ENCODE results near the gene BABAM2. TPM values are rescaled to one million over a fixed set of nuclear protein-coding genes. Genes with fewer than 3 reads are reported as not detected.

BABAM2 gene
- total RNA-seq, 1 donor from 2014 or later, result 58.9 TPM

DNA sequence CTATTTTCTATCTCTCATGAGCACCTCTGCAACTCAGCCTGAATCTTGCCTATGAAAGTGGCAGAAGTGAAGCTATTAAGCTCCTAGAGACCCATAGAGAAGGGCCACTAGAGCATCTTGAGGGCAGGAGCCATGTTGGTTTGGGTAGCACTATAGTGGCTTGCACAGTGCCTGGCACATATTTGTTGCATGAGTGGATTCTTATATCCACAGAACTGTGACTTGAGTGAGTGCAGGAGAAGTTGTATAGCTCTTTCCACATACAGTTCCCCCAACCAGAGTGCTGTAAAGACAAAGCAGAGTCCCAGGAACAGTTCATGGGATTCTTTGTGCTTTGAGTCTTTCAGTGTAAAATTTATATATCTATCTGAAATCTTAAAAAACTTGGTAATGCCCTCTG lies 296.7 kb downstream of the BABAM2 start:
- Histone ChIP-seq H3K9me3 (replicated peaks) (no peaks in the 10 kb centered on the region), H3K4me3 (no peak overlapping the region), H3K36me3 (no peaks in the 10 kb centered on the region), H3K27me3 (ENCODE audit: low read depth) (no peaks in the 10 kb centered on the region), H3K4me1 (no peaks in the 10 kb centered on the region), H3K27ac (replicated peaks) (no peak overlapping the region)
- no peak for DNase-seq
- intact Hi-C loops (cut with micrococcal nuclease), result no loop called here
- TF ChIP-seq, protein P1, sequence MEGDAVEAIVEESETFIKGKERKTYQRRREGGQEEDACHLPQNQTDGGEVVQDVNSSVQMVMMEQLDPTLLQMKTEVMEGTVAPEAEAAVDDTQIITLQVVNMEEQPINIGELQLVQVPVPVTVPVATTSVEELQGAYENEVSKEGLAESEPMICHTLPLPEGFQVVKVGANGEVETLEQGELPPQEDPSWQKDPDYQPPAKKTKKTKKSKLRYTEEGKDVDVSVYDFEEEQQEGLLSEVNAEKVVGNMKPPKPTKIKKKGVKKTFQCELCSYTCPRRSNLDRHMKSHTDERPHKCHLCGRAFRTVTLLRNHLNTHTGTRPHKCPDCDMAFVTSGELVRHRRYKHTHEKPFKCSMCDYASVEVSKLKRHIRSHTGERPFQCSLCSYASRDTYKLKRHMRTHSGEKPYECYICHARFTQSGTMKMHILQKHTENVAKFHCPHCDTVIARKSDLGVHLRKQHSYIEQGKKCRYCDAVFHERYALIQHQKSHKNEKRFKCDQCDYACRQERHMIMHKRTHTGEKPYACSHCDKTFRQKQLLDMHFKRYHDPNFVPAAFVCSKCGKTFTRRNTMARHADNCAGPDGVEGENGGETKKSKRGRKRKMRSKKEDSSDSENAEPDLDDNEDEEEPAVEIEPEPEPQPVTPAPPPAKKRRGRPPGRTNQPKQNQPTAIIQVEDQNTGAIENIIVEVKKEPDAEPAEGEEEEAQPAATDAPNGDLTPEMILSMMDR (IDR thresholded peaks at IDR 0.05; ENCODE audit: borderline replicate concordance), result no peak

- DNase-seq, result no peak
- Histone ChIP-seq H3K9me3 (replicated peaks) (no peaks in the 10 kb centered on the region), H3K27me3 (ENCODE audit: low read depth) (no peaks in the 10 kb centered on the region), H3K36me3 (no peaks in the 10 kb centered on the region), H3K27ac (replicated peaks) (no peak overlapping the region), H3K4me1 (no peaks in the 10 kb centered on the region), H3K4me3 (no peak overlapping the region)
- TF ChIP-seq, protein P1 (IDR thresholded peaks at IDR 0.05; ENCODE audit: borderline replicate concordance), result no peak
- intact Hi-C loops (cut with micrococcal nuclease), result no loop called here
Measured at GRCh38 chr2:28188436-28188835, 297.9 kb downstream of the BABAM2 start.

- no peaks in the 10 kb centered on the region for H3K4me1 ChIP-seq
- H3K36me3 ChIP-seq, result no peaks in the 10 kb centered on the region
- intact Hi-C loops (cut with micrococcal nuclease), result no loop called here
- no peak overlapping the region for H3K27ac ChIP-seq (replicated peaks)
- TF ChIP-seq, protein P1 (IDR thresholded peaks at IDR 0.05; ENCODE audit: borderline replicate concordance), result no peak
- no peak for DNase-seq
- H3K27me3 ChIP-seq (ENCODE audit: low read depth), result no peaks in the 10 kb centered on the region
- no peaks in the 10 kb centered on the region for H3K9me3 ChIP-seq (replicated peaks)
- no peak overlapping the region for H3K4me3 ChIP-seq
Measured at GRCh38 chr2:28193630-28194403, 303.3 kb downstream of the BABAM2 start.

DNA sequence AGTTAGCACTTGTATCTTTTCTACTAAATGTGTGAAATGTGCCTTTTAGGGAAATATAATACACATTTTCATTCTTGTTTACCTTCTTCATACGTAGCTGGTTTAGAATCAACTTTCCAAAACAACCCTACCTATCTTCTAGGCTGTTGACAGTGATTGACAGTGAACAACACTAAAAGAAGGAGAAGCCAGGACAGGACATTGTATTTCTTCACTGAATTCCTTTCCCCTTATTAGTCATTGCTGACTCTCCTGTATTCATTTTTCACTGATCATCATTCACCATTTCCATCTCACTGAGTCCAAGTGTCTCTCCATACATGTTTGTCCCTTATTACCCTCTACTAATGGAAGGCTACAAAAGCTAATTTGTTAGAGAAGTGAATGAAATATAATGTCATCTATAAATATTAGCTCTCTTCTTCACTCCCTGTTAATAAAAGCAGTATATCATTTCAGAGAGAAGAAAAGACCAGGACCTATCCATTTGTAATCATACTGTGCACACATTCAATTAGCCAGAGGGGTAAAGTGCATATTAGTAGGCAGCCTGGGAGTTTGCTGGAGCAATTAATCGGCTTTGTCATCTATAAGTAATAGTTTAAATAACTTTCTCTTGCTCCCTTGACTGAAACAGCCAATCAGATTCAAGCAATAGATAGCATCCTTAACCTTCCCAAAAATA lies 309.6 kb downstream of the BABAM2 start:
- H3K27ac ChIP-seq (replicated peaks), result no peak overlapping the region
- DNase-seq, result no peak

GRCh38 chr2:28201671-28202180 lies 311.2 kb downstream of the BABAM2 start:
- H3K36me3 ChIP-seq, result no peaks in the 10 kb centered on the region
- H3K27me3 ChIP-seq (ENCODE audit: low read depth), result no peaks in the 10 kb centered on the region
- peak; percentile 33 for DNase-seq
- TF ChIP-seq, protein P1 (IDR thresholded peaks at IDR 0.05; ENCODE audit: borderline replicate concordance), result no peak
- H3K4me1 ChIP-seq, result peaks cover 22% of the 10 kb centered on the region
- intact Hi-C loops (cut with micrococcal nuclease), result no loop called here
- H3K4me3 ChIP-seq, result no peak overlapping the region
- peak overlapping the region; percentile 53 for H3K27ac ChIP-seq (replicated peaks)
- no peaks in the 10 kb centered on the region for H3K9me3 ChIP-seq (replicated peaks)

More for the DNA sequence above, 309.6 kb downstream of the BABAM2 start:
- Histone ChIP-seq H3K4me1 (peaks cover 16% of the 10 kb centered on the region), H3K4me3 (no peak overlapping the region), H3K27me3 (ENCODE audit: low read depth) (no peaks in the 10 kb centered on the region), H3K9me3 (replicated peaks) (no peaks in the 10 kb centered on the region), H3K36me3 (no peaks in the 10 kb centered on the region)
- intact Hi-C loops (cut with micrococcal nuclease), result no loop called here
- TF ChIP-seq, protein P1 (IDR thresholded peaks at IDR 0.05; ENCODE audit: borderline replicate concordance), result no peak

Measured in left ventricle myocardium inferior (tissue), 1 donor.